Non-pigmented ciliary epithelial cell (primary cell): Measurements from ENCODE around the gene MS4A4E.
"Not testable (repeated sequence)": the region's sequence is repeated elsewhere in the genome, so short reads cannot be mapped to it uniquely, and the experiment has no call there.

ENCODE experiments used
- DNase-seq: peaks from one replicate; pipeline ENCODE4 v3.0.0-alpha.2; 2010; ENCODE audit warnings: low read depth

The MS4A4E gene

GRCh38 chr11:60172011-60172410 lies 70.9 kb downstream of the MS4A4E start:
- DNase-seq, result no peak

DNA sequence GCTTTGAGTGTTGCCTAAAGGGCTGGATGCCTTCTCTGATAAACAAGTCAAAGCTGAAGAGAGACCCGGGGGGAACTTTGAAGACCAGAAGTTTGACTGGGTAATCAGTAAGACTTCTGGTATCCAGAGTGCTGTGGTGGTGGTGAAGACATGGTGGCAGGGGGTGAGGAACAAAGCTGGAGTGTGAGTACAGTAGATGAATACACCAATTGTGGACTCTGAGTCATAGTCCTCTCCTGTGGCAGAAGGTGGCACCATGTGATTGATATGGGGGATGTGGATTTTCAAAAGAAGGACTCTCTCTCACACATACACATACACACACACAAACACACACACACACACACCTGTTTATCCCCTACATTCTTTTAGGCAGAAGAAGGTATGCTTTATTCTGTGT lies 72.4 kb downstream of the MS4A4E start:
- no peak for DNase-seq

DNA sequence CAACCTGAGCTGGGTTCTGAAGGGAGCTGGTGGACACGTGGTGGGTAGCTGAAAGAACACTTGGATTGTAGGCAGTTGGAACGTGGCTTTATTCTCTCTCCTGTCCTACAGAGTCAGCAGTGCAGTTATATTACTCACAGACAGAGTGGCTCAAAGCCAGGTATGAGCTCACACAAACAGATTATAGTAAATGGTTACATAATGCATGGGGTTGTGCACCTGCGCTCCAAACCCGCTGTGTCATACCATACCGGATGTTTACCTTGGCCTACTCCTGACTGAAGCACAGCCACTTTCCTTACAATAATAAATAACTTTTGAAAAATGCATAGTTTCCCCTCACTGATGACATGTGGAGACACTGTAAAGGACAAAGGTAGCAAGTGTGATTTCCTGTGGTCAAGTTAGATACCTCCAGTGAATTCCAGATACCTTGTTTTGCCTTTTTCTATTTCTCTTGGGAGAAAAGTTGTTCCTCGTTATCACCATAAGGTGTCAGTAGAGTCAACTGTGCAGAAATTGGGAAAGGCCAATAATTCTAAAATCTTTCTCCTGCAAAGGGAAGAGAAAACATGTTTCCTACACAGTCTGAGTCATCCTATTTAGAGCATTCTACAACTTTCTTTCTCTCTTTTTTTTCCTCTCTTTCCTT lies 73.5 kb downstream of the MS4A4E start:
- no peak for DNase-seq

DNA sequence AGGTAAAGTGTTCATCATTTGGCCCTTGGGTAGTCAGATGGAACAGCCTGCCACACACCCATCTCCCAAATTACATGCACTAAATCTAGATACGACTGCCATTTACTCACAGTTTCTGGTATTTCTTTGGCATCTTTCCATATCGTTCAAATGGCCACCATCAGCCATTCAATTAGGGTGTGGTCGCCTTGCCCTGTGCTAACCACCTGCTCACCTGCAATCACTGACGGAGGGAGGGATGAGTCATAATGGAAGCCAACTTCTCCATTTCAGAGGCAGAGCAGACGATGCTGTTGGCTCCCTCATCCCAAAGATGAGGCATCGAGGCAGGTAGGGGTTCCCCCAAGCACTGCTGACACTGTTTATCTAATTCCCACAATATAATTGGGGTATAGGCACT lies 74.6 kb downstream of the MS4A4E start:
- no peak for DNase-seq

GRCh38 chr11:60165951-60166350 lies 77.0 kb downstream of the MS4A4E start:
- DNase-seq, result no peak

- DNase-seq, result no peak
Observed at GRCh38 chr11:60165538-60165937, 77.4 kb downstream of the MS4A4E start.

- no peak for DNase-seq
Observed at GRCh38 chr11:60164550-60165075, 78.3 kb downstream of the MS4A4E start.

DNA sequence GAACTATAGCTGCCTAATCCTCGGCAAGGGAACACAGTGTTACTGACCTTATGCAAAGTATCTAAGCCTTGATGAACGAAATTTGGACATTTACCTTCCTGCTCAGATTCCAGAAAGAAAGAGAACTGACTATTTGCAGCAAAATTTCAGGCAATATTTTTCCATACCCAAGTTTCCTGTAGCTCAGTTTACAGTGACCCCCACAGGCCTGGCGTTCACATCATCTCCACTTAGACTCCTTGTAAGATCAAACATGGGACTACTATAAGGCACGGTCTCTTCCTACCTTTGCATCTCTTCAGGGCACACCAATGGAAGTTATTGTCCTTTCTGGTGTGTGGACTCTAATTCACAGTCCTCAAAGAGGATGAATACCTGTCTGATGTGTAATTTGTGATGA lies 81.2 kb downstream of the MS4A4E start:
- DNase-seq, result no peak

- no peak for DNase-seq
Observed at GRCh38 chr11:60161107-60161506, 81.8 kb downstream of the MS4A4E start.

DNA sequence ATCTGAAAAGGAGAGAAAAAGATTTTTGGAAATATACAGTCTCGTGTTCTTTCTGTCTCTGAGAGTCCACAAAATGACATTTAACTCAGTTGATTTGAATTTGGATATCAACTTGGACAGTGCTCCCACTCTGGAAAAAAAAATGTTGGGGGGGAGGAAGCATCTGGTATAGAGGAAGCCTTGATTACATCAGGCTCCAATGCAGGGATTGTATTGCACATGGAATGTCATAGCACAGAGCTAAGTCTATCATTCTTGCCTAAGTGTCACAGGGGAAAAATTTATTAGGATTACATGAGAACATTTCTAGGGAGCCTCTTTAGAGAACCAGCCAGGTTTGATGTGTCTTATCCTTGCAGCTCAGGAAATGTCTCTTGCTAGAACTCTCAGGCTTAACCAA lies 83.1 kb downstream of the MS4A4E start:
- DNase-seq, result no peak

GRCh38 chr11:60159284-60159683 lies 83.7 kb downstream of the MS4A4E start:
- DNase-seq, result no peak

- no peak for DNase-seq
Observed at GRCh38 chr11:60158636-60159035, 84.3 kb downstream of the MS4A4E start.

GRCh38 chr11:60155931-60156330 lies 87.0 kb downstream of the MS4A4E start:
- DNase-seq, result no peak

DNA sequence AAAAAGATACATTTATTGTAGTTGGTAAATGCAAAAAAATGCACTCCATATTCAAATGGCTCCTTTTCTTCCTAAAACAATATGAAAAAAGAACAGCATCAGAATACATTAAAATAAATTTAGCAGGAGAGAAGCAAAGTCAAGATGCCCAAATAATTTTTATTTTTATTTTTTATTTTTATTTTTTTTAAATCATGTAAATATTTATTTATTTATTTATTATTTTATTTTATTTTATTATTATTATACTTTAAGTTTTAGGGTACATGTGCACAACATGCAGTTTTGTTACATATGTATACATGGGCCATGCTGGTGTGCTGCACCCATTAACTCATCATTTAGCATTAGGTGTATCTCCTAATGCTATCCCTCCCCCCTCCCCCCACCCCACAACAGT lies 90.2 kb downstream of the MS4A4E start:
- DNase-seq, result not testable (repeated sequence)

GRCh38 chr11:60150279-60150678 lies 92.7 kb downstream of the MS4A4E start:
- DNase-seq, result no peak
